ENCODE data around the gene ANGPT4. TPM values are rescaled to one million over a fixed set of nuclear protein-coding genes. Genes with fewer than 3 reads are reported as not detected.

The ANGPT4 gene
- polyA plus RNA-seq, 1 of the 3 experiments (the other 2 are of a cell fraction): not detected

DNA sequence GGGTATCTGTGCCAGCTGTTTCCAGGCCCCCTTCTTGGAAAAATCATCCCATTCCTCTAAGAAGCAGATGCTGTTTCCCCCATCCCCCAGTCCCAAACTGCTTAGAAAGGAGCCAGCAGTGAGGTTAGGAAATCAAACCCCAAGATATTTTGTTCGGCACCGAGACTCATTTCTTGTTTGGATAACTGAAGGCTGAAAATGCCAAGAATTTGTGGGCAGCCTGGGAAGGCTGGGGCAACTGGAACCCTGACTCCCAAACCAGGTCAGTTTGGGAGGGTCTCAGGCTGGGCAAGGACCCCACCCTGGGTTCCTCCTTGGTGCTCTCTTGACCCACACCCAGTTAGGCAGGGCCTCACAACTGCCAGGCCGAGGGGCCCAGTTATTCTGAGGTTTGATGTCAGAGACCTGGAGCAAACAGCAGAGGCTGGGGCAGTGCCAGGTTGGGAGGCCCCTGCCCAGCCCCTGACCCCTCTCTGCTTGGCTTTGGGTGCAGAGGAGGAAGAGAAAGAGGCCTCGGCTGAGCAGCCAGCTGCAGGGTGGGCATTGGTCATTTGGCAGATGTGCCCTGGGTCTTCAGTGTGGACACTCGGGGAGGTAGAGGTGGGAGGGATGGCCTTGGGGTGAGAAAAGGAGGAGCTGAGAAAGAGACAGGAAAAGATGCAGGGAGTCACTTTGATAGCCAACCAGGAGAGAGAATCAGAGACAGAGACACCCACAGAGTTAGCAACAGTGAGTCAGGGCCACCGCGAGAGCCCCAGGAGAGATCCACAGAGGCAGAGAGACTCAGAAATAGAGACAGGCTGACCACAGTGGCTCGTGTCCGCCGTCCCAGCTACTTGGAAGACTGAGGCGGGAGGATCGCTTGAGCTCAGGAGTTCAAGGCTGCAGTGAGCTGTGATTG, 5.0 kb downstream of the ANGPT4 start (continued):
- TF ChIP-seq, protein P1, sequence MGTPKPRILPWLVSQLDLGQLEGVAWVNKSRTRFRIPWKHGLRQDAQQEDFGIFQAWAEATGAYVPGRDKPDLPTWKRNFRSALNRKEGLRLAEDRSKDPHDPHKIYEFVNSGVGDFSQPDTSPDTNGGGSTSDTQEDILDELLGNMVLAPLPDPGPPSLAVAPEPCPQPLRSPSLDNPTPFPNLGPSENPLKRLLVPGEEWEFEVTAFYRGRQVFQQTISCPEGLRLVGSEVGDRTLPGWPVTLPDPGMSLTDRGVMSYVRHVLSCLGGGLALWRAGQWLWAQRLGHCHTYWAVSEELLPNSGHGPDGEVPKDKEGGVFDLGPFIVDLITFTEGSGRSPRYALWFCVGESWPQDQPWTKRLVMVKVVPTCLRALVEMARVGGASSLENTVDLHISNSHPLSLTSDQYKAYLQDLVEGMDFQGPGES (IDR thresholded peaks at IDR 0.05; ENCODE audit: low read depth, low read length): no peak
- TF ChIP-seq, protein P2, sequence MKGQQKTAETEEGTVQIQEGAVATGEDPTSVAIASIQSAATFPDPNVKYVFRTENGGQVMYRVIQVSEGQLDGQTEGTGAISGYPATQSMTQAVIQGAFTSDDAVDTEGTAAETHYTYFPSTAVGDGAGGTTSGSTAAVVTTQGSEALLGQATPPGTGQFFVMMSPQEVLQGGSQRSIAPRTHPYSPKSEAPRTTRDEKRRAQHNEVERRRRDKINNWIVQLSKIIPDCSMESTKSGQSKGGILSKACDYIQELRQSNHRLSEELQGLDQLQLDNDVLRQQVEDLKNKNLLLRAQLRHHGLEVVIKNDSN (IDR thresholded peaks at IDR 0.05; ENCODE audit: borderline replicate concordance, low read depth): no peak
- TF ChIP-seq GATA2 (CRISPR knock-in tag; IDR thresholded peaks at IDR 0.05) (no peak), POLR2AphosphoS5 (IDR thresholded peaks at IDR 0.05; ENCODE audit: low read depth, low read length) (no peak)
- TF ChIP-seq, protein P3, sequence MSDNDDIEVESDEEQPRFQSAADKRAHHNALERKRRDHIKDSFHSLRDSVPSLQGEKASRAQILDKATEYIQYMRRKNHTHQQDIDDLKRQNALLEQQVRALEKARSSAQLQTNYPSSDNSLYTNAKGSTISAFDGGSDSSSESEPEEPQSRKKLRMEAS (IDR thresholded peaks at IDR 0.05; ENCODE audit: low read depth): no peak

DNA sequence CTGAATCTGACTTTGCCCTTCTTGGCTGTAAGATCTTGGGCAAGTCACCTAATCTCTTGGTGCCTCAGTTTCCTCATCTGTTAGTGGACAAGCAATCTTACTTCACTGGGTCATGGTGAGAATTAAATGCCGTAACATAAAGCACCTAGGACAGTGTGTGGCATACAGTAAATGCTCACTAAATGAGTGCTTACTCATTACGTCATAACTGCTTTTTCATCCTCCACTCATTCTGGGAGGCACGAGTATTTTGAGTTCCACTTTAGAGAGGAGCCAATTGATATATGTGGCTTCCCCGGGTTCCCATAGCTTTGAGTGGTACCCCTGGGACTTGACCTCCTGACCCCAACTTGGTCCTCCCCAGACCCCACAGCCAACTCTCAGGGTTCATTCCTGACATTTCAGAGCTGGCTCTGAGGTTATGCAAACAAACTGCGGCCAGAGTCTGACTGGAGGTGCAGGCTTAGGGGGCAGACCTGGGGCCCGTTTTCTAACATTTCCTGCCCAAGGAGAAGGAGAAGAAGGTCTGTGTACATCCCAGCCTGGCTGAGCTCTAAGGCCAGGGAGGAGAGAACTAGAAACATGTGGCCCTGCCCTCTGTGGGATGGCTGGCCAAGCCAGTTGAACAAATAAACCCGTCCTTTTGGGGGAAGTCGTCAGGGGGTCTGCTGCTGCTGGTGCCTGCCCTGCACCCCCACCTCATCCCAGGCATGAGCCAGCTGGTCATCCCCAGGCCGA, 5.8 kb downstream of the ANGPT4 start:
- Histone ChIP-seq H3K36me3 (replicated peaks in 1 of 2; ENCODE audit: control insufficient read depth in 1 of 2, insufficient read depth in 2 of 2, low read length in 1 of 2) (no peaks in the 10 kb centered on the region), H3F3A (replicated peaks; ENCODE audit: insufficient read depth) (no peaks in the 10 kb centered on the region), H4K20me1 (ENCODE audit: insufficient read depth) (no peaks in the 10 kb centered on the region), H2AFZ (ENCODE audit: low read depth) (no peak overlapping the region), H3K27me3 (ENCODE audit: insufficient read depth) (peaks cover 6% of the 10 kb centered on the region; the same call in 1 of the 2 replicates), H3K9me3 (no peaks in the 10 kb centered on the region), H3K4me1 (ENCODE audit: control insufficient read depth in 1 of 2, insufficient read depth in 2 of 2, low read depth in 1 of 2, low read length in 1 of 2) (no peaks in the 10 kb centered on the region), H3K4me2 (no peak overlapping the region), H3K27ac (ENCODE audit: low read depth in 2 of 2, low read length in 1 of 2) (no peak overlapping the region), H3K9ac (no peak overlapping the region), H3K9me2 (no peaks in the 10 kb centered on the region), H3K79me2 (ENCODE audit: insufficient read depth) (no peaks in the 10 kb centered on the region), H3K4me3 (ENCODE audit: low read depth in 2 of 2, low read length in 1 of 2) (no peak overlapping the region)
- POLR2A ChIA-PET: interaction anchor here (0.7 kb wide), 1 partner anchor 8 kb away, joined by 3 read pairs; no protein-coding TSS in a partner anchor
- WGBS (ENCODE audit: low lambda C conversion rate): 46% methylated on average over 8 of the region's 9 CpGs
- DNase-seq: no peak
- CTCF ChIA-PET: interaction anchor here (0.8 to 1.3 kb wide), 3 partner anchors 10 to 94 kb away, joined by 3 to 6 read pairs (median 3); no protein-coding TSS in a partner anchor
- TF ChIP-seq RAD21 (IDR thresholded peaks at IDR 0.05; ENCODE audit: low read length) (no peak), FOXM1 (IDR thresholded peaks at IDR 0.05; ENCODE audit: low read depth) (no peak), RXRA (IDR thresholded peaks at IDR 0.05; ENCODE audit: borderline replicate concordance, low read depth) (no peak)
- TF ChIP-seq, protein P1 (IDR thresholded peaks at IDR 0.05; ENCODE audit: low read depth, low read length): no peak
